Left renal cortex interstitium (tissue), 4 donors: ENCODE measurements around the gene SHROOM4. TPM values are rescaled to one million over a fixed set of nuclear protein-coding genes. Genes with fewer than 3 reads are reported as not detected.
A peak's percentile ranks its signal among the peaks of the same experiment; 100 is the strongest.

Experiments used
- DNase-seq, 4 donors: peaks; one replicate each; pipeline ENCODE4 v3.0.0-alpha.2; 2013; ENCODE audit warnings: low read depth in 4 of 4, low spot score in 2 of 4, missing footprints in 1 of 4
- polyA plus RNA-seq, 4 donors: library from polyadenylated mRNA; unstranded; fragments of 120-200 nt; gene quantifications; one replicate each; pipeline ENCODE4 v1.2.1, GENCODE V29; 2013; ENCODE audit not compliant: insufficient read length in 4 of 4

The SHROOM4 gene
- polyA plus RNA-seq, 4 donors, result 13.9 to 22.1 (median 17.1) TPM

DNA sequence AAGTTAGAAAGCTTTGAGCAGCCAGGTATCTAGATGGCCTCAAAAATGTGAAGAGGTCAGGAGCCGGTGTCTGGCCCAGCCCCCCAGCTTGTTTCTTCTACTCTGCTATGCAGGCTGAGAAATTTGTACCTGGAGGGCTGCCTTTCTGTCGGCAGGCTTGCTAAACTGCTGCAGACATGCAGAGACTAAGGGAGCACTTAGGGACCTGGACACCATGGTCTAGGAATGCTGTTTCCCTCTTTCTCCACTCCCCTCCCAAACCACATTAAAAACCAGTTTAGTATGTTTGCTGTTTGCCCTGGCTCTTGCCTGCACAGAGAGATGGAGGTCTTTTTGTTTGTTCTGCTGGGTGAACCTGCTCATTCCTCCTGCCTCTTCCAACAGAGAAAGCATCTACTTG, 186.3 kb downstream of the SHROOM4 start:
- DNase-seq, result no peak

DNA sequence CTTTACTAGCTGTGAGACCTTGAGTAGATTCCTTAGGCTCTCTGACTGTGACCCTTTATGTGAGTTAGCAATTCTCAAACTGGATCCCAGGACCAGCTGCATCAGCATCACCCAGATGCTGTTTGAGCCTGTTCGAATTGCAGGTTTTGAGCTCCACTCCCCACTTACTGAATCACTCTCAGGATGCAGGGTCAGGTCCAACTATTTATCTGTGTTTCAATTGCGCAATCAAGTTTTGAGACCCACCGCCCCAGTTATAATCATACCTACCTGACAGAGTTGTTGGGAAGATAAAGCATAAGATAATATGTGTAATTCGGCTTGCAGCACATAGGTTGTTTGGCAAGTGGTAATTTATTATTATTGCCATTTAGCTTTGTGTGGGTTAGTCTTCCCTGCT, 187.6 kb downstream of the SHROOM4 start:
- no peak for DNase-seq

DNA sequence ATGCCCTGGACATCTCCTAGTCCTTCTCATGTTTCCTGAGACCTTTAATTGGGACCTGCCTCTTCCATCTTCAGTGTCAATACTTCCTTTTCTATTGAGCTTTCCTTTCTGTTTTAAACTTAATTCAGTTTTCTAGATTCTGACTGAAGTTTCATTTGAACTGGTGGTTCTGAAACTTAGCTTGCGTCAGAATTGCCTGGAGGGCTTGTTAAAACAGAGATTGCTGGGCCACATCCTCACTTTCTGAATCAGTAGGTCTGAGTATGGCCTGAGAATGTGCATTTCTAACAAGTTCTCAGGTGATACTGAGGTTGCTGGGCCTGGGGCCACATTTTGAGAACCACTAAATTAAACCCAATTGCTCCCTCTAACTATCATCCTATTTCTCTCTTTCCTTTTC, 191.2 kb downstream of the SHROOM4 start:
- DNase-seq, result no peak

DNA sequence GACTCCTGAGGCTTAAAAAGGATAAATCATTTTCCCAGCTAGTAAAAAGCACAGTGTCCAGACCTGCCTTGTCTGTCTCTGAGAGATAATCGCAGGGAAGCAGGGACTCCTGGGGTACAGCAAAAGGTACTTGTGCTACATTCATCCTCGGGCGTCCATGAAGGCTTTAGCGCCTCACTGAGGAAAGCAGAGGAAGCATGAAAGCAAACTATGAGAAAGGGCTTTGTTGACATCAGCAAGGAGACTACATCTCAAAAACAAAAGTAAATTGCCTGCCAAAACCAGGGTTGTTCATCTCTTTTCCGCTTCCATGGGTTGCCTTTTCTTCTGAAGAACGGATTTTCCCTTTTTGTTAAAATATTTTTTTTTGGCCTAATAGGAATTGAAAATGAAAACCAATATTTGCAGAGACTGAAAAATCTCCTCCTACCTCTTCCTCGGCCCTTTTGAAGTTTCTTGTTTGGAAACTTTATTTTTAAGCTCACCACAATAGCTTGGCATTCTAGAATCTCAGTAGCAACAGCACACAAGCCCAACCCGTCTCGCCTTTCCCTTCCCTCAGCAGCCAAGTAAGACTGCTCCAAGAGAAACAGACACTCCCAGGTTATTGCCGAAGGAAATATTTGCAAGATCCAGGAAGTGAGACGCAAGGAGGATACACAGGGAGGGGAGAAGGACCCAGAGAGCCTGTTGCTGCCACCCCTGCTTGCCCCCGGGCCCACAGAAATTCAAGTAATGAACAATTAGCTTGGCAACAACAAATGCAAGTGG, 195.0 kb downstream of the SHROOM4 start:
- no peak for DNase-seq

DNA sequence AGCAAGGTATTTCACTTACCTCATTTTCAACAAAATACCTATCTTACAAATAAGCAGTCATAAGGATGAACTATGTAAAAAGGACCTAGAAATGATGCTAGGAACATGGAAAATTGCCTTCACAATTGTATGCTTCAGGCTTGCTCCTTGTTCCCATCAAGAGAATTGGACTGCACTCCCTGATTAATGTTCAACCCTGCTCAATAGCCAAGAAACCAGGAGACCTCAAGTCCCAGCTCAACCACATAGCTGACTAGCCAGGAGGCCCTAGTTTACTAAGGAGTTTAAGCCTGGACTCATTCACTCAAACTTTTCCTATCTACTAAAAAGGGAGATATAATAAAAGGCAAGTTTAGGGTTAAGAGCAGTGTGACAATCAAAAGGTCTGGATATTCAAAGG, 196.8 kb downstream of the SHROOM4 start:
- DNase-seq, result no peak

GRCh38 chrX:50615570-50616158, 198.3 kb downstream of the SHROOM4 start:
- no peak for DNase-seq

GRCh38 chrX:50614460-50614859, 199.5 kb downstream of the SHROOM4 start:
- no peak for DNase-seq

DNA sequence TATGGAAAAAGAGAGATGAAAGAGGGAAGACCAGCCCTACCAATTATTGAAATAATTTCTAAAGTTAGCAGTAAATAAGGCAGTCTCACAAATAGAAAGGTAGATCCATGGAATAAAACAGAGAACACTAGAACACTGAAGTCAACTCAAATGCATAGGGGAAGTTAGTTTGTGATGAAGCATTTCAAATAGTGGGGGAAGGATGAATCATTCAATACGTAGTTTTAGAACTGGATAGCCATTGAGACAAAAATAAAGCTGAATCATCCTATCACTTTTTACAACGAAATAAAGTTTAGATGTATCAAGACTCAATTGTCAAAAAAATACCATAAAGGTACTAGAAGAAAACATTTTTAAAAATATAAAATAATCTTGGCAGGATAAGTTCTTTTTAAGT, 200.1 kb downstream of the SHROOM4 start:
- DNase-seq, result no peak

DNA sequence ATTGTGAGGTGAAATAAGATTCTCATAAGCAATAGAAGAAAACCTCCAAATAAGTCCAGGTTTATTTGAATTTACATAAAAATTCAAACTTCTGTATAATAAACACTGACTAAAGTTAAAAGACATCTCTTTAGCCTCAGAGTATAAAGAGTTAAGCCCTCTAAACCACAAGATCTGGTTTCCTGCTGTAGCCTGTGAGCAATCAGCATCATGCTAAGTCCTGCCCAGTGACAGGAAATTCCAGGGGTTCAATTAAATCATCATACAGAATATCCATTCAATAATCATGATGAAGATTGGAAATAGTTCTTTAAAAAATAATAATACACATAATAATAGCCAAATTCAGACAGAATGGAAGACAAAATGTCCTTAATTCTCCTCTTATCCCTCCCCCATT, 204.2 kb downstream of the SHROOM4 start:
- no peak for DNase-seq

GRCh38 chrX:50606300-50606950, 207.6 kb downstream of the SHROOM4 start:
- no peak for DNase-seq

DNA sequence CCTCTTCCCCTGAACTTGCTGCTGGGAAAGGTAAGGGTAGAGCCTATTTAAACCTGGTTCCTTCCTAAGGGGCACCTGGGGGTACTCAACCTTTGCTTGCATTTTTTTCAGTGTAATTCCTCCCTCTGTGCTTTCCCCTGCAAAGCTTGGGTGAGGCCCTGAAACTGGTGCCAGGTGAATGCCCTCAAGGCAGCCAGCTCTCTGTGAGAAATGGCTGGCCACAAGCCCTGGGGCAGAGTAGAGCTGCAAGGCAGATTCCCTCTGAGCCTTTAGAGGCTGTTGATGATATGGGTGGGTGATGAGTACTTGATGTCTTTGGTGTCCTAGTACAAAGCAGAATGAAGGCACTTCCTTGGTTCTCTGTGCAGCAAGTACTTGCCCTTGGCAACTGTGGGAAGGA, 217.9 kb downstream of the SHROOM4 start:
- DNase-seq, result no peak

DNA sequence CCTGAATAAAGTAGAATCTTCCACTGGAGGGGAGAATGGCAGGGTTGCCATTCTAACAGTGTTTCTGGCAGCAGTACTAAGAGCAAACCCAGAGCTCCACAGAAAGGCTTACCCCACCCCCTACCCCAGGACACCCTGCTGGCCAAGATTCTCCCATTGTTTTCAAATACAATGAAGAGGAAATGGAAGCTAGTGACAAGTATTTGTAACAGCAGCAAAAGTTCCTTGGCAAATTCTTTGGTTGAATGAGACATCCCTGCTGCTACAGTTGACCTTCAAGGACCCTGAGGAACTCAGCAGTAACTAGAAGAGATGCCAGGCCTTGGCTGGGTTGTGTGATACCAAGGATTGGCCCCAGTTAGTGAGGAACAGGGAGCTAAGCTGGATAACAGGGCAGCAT, 219.2 kb downstream of the SHROOM4 start:
- no peak for DNase-seq

GRCh38 chrX:50586980-50587379, 227.0 kb downstream of the SHROOM4 start:
- no peak for DNase-seq

DNA sequence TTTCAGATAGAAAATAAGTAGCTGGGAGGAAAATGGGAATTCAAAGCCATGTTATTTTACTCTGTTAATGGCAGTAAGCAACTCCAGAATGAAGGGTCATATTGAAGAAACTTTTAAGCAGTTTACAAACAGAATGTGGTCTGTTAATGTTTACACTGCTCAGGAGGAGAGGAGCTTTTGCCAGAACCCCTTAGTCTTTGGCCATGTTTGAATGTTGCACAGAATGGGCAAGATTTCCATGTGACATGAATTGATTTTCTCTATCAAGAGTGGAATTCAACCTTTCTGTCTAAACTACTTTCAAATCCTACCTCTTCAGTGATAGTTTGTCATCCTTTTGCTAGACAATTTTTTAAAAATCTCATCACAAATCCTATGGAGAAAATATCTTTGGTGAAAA, 227.6 kb downstream of the SHROOM4 start:
- no peak for DNase-seq

DNA sequence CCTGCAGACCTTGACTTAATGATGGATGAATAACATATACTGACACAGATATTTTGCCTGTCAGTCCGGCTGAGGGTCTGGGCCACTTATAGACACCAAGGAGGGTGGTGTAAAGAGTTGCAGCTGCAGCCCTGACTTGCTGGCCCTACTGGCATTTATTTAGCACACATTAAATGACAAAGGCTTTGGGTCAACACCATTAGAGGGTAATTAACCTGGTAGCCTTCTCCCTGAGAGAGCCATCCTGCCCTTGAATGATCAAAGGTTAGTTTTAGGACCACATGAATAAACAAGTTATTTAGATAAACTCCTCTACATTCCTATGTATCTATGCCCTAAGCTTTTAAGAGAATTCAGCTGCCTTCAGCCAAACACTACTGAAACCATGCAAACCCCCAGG, 232.6 kb downstream of the SHROOM4 start:
- DNase-seq, result no peak

GRCh38 chrX:50579955-50580354, 234.0 kb downstream of the SHROOM4 start:
- peak in 1 of 4 donors; percentile 49 for DNase-seq

GRCh38 chrX:50577326-50577725, 236.7 kb downstream of the SHROOM4 start:
- DNase-seq, result peak in 1 of 4 donors; percentile 23

GRCh38 chrX:50567636-50568035, 246.4 kb downstream of the SHROOM4 start:
- no peak for DNase-seq

GRCh38 chrX:50565718-50566117, 248.3 kb downstream of the SHROOM4 start:
- DNase-seq, result no peak
